Suppressor macrophage treated with lipopolysaccharide for 1 hour (primary cell): ENCODE results near the gene AMT.
"Not testable (repeated sequence)": the region's sequence is repeated elsewhere in the genome, so short reads cannot be mapped to it uniquely, and the experiment has no call there.

Source experiments
- DNase-seq, 3 donors: peaks; one replicate each; pipeline ENCODE4 v3.0.0-alpha.2; 2020 to 2022

AMT gene

GRCh38 chr3:49424816-49425215 is 2.5 kb upstream of the AMT start:
- no peak for DNase-seq

- DNase-seq: no peak
Measured at GRCh38 chr3:49421890-49422378, 339 bp downstream of the AMT start.

- DNase-seq: no peak
Measured at GRCh38 chr3:49417516-49418120, 4.7 kb downstream of the AMT start.

- no peak for DNase-seq
Measured at GRCh38 chr3:49416867-49417266, 5.4 kb downstream of the AMT start.

- peak in 2 of 3 donors; percentile 36 to 44 for DNase-seq
Measured at GRCh38 chr3:49415931-49416601, 6.2 kb downstream of the AMT start.

- DNase-seq: no peak
Measured at GRCh38 chr3:49414753-49415152, 7.5 kb downstream of the AMT start.

- DNase-seq: no peak
Measured at GRCh38 chr3:49413338-49413734, 8.9 kb downstream of the AMT start.

- no peak for DNase-seq
Measured at GRCh38 chr3:49412632-49413337, 9.5 kb downstream of the AMT start.

- DNase-seq: peak; percentile 100
Measured at GRCh38 chr3:49411968-49412631, 10.2 kb downstream of the AMT start, which contains the start of the genes RHOA and TCTA. Gene RHOA, minus strand, starts transcription at chr3:49411976. Its CDS starts 36,387 bp downstream, at chr3:49375589. Gene TCTA, plus strand, starts transcription at chr3:49412423. Its CDS starts 4 bp downstream, at chr3:49412427.

GRCh38 chr3:49411535-49411967 is 10.7 kb downstream of the AMT start:
- DNase-seq: peak in 1 of 3 donors; percentile 94

- DNase-seq: peak in 2 of 3 donors; percentile 81 to 84
Measured at GRCh38 chr3:49410846-49411534, 11.3 kb downstream of the AMT start.

- no peak for DNase-seq
Measured at GRCh38 chr3:49410066-49410845, 12.0 kb downstream of the AMT start.

- peak in 2 of 3 donors; percentile 40 to 46 for DNase-seq
Measured at GRCh38 chr3:49406571-49407565, 15.4 kb downstream of the AMT start.

- not testable (repeated sequence) for DNase-seq
Measured at GRCh38 chr3:49405570-49405969, 16.7 kb downstream of the AMT start.

GRCh38 chr3:49403891-49404290 is 18.4 kb downstream of the AMT start:
- DNase-seq: no peak

GRCh38 chr3:49401766-49402165 is 20.5 kb downstream of the AMT start:
- DNase-seq: no peak

- DNase-seq: peak in 1 of 3 donors; percentile 39
Measured at GRCh38 chr3:49399461-49399860, 22.8 kb downstream of the AMT start.

GRCh38 chr3:49397470-49397869 is 24.8 kb downstream of the AMT start:
- DNase-seq: peak; percentile 28 to 50 (median 50)

GRCh38 chr3:49391310-49391709 is 31.0 kb downstream of the AMT start:
- DNase-seq: not testable (repeated sequence)

GRCh38 chr3:49389297-49389696 is 33.0 kb downstream of the AMT start:
- no peak for DNase-seq
